HepG2 (cell line): ENCODE results near the gene KATNB1. TPM values are rescaled to one million over a fixed set of nuclear protein-coding genes. Genes with fewer than 3 reads are reported as not detected.

ENCODE experiments used
- EP300 ChIP-seq, 3 experiments: sonication (generic) in 1 of 3; formaldehyde crosslinking in 1 of 3; IDR thresholded peaks; 2 replicates each; pipeline versions ENCODE4 v1.5.1 to v1.6.1; 2011 to 2020; ENCODE audit warnings: low read depth in 2 of 3, low read length in 2 of 3, borderline replicate concordance in 1 of 3, improper control_type of control experiment in 1 of 3, mild to moderate bottlenecking in 1 of 3, missing genetic modification reagents in 1 of 3, moderate library complexity in 1 of 3
- GPBP1L1 ChIP-seq: sonication (generic); formaldehyde crosslinking; IDR thresholded peaks from 2 replicates; pipeline ENCODE4 v1.5.0; 2020; ENCODE audit warnings: mild to moderate bottlenecking, missing genetic modification reagents
- HDAC2 ChIP-seq: sonication (generic); formaldehyde crosslinking; IDR thresholded peaks from 2 replicates; pipeline ENCODE4 v1.4.0; 2020; ENCODE audit warnings: missing genetic modification reagents
- IKZF4 ChIP-seq: sonication (generic); formaldehyde crosslinking; IDR thresholded peaks from 2 replicates; pipeline ENCODE4 v1.5.1; 2020; ENCODE audit warnings: borderline replicate concordance, mild to moderate bottlenecking, low read depth, missing genetic modification reagents; ENCODE audit errors: not compliant biosample characterization
- MED13 ChIP-seq: sonication (generic); formaldehyde crosslinking; IDR thresholded peaks from 2 replicates; pipeline ENCODE4 v1.5.0; 2020; ENCODE audit warnings: missing genetic modification reagents
- NFE2L2 ChIP-seq: fragments of 150-350 bp; IDR thresholded peaks from 2 replicates; pipeline ENCODE4 v1.6.1; 2014; ENCODE audit warnings: low read length
- NONO ChIP-seq, 2 experiments: fragments of 450-650 bp in 1 of 2; sonication (generic) in 1 of 2; formaldehyde crosslinking in 1 of 2; IDR thresholded peaks in 1 of 2; conservative IDR thresholded peaks in 1 of 2; 2 replicates each; pipeline versions ENCODE4 v1.6.1 to v1.8.0; 2017 to 2022; ENCODE audit warnings: mild to moderate bottlenecking in 1 of 2, missing genetic modification reagents in 1 of 2, moderate library complexity in 1 of 2
- NR2C2 ChIP-seq: sonication (generic); formaldehyde crosslinking; IDR thresholded peaks from 2 replicates; pipeline ENCODE4 v1.4.0; 2020; ENCODE audit warnings: missing genetic modification reagents, mild to moderate bottlenecking, moderate library complexity, borderline replicate concordance
- NR2F1 ChIP-seq, 2 experiments: fragments of 450-650 bp in 1 of 2; formaldehyde crosslinking in 1 of 2; IDR thresholded peaks; 2 replicates each; pipeline versions ENCODE4 v1.5.0 to v1.6.1; 2016 to 2020; ENCODE audit warnings: mild to moderate bottlenecking in 1 of 2, missing compliant biosample characterization in 1 of 2, missing genetic modification reagents in 1 of 2, moderate library complexity in 1 of 2
- SPEN ChIP-seq: sonication (generic); formaldehyde crosslinking; IDR thresholded peaks from 2 replicates; pipeline ENCODE4 v1.5.1; 2020; ENCODE audit warnings: low read depth, mild to moderate bottlenecking, missing genetic modification reagents
- TBX2 ChIP-seq: sonication (generic); formaldehyde crosslinking; IDR thresholded peaks from 2 replicates; pipeline ENCODE4 v1.5.0; 2020; ENCODE audit warnings: missing genetic modification reagents, mild to moderate bottlenecking, borderline replicate concordance
- TOPORS ChIP-seq: sonication (generic); formaldehyde crosslinking; IDR thresholded peaks from 2 replicates; pipeline ENCODE4 v1.8.0; 2023; ENCODE audit warnings: mild to moderate bottlenecking, missing genetic modification reagents
- ZFP36 ChIP-seq: fragments of 150-350 bp; IDR thresholded peaks from 2 replicates; pipeline ENCODE4 v1.6.1; 2018; ENCODE audit warnings: borderline replicate concordance, low read length, low read depth; ENCODE audit not compliant: partially characterized antibody
- ZKSCAN5 ChIP-seq: sonication (generic); formaldehyde crosslinking; IDR thresholded peaks from 2 replicates; pipeline ENCODE4 v1.5.1; 2020; ENCODE audit warnings: mild to moderate bottlenecking, missing genetic modification reagents
- ZNF263 ChIP-seq: sonication (generic); formaldehyde crosslinking; IDR thresholded peaks from 2 replicates; pipeline ENCODE4 v1.4.0; 2020; ENCODE audit warnings: missing genetic modification reagents
- ZNF552 ChIP-seq: sonication (generic); formaldehyde crosslinking; IDR thresholded peaks from 2 replicates; pipeline ENCODE4 v1.9.0; 2022; ENCODE audit warnings: missing genetic modification reagents, mild to moderate bottlenecking, borderline replicate concordance
- ZNF619 ChIP-seq: sonication (generic); formaldehyde crosslinking; IDR thresholded peaks from 2 replicates; pipeline ENCODE4 v1.4.0; 2020; ENCODE audit warnings: mild to moderate bottlenecking, missing genetic modification reagents
- ZNF776 ChIP-seq: sonication (generic); formaldehyde crosslinking; IDR thresholded peaks from 2 replicates; pipeline ENCODE4 v1.4.0; 2020; ENCODE audit warnings: mild to moderate bottlenecking, missing genetic modification reagents
- ZSCAN21 ChIP-seq: sonication (generic); formaldehyde crosslinking; IDR thresholded peaks from 2 replicates; pipeline ENCODE4 v1.8.0; 2022; ENCODE audit warnings: mild to moderate bottlenecking, missing genetic modification reagents, moderate library complexity, borderline replicate concordance
- polyA plus RNA-seq, 8 experiments: library from polyadenylated mRNA; depleted of rRNA in 3 of 8; stranded (reverse) in 7 of 8; unstranded in 1 of 8; fragments of >200 nt; fragmentation: Illumina TruSeq in 4 of 8; extraction: Trizol in 4 of 8; gene quantifications; 2 replicates each; pipeline versions ENCODE4 v1.2.1 to v1.2.3, GENCODE V29; 2011 to 2016; ENCODE audit warnings: low read depth in 4 of 8, missing spikeins in 1 of 8, mixed read lengths in 1 of 8; ENCODE audit not compliant: insufficient read depth in 1 of 8
- total RNA-seq, 5 experiments: library from RNA; depleted of rRNA; stranded (reverse); fragments of >200 nt; fragmentation: Illumina TruSeq; extraction: Trizol; gene quantifications; 2 replicates each; pipeline ENCODE4 v1.2.3, GENCODE V29; 2016; ENCODE audit warnings: low read depth in 1 of 5
- TF ChIP-seq, protein P1 (sequence below): sonication (generic); formaldehyde crosslinking; IDR thresholded peaks from 2 replicates; pipeline ENCODE4 v1.9.0; 2021; ENCODE audit warnings: missing genetic modification reagents, borderline replicate concordance
- TF ChIP-seq, protein P2 (sequence below): sonication (generic); formaldehyde crosslinking; IDR thresholded peaks from 2 replicates; pipeline ENCODE4 v1.5.0; 2020; ENCODE audit warnings: mild to moderate bottlenecking, missing genetic modification reagents

Gene KATNB1
- total and polyA plus RNA-seq, 2 of the 13 experiments (the other 11 are each of a cell fraction or from before 2014, with no cell fraction given): 31.5 to 43.5 TPM

DNA sequence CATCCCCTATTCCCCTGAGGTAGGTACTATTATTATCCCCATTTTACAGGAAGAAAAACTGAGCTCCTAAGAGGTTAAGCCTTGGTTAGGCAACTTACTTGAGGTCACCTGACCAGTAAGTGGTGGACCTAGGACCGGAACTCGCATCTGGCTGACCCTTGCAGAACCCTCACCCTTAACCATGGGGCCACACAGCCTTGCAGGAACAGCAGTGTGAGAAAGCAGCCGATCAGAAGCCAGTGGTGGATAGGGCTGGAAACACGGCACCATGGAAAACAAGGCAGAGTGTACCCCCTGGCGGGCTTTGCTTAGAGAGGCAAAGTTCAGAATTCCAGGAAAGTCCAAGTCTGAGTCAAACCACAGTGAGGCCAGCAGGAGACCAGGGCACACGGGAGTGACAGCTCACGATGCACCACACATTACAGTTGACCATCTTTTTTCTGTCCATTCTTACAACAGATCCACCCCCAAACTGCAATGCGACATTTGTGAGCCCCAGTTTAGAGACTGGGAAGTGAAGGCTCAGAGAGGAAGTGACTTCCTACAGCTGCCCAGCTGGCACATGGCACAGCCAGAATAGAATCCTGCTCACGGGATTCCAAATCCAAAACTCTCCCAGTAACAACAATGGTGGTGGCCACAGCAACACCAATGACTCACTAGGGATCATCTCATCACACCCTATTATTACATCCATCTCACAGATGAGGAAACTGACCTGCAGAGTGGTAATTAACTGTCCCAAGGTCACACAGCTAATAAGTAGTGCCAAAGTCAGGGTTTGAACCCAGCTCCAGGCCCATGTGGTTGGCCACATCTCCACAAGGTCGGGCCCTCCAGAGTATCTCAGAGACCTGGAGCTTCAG lies 46.4 kb downstream of the KATNB1 start (continued):
- peak; percentile 24; the same call in 1 of the 2 replicates for TF ChIP-seq ZSCAN21 (CRISPR knock-in tag)
- TF ChIP-seq ZFP36: no peak
- TF ChIP-seq NONO (IDR thresholded peaks at IDR 0.05): no peak
- TF ChIP-seq NONO (CRISPR knock-in tag; conservative IDR thresholded peaks at IDR 0.05): no peak; the same call in 1 of the 2 replicates
- TF ChIP-seq GPBP1L1: no peak
- peak; percentile 83; the same call in 1 of the 2 replicates for TF ChIP-seq HDAC2 (CRISPR knock-in tag)
- peak; percentile 64 for TF ChIP-seq TOPORS
- peak; percentile 53 to 82; a peak in 2 of 4 replicates for TF ChIP-seq EP300 (IDR thresholded peaks at IDR 0.05; ENCODE audit: low read depth in 2 of 2, low read length in 2 of 2)
- peak; percentile 47; the same call in 1 of the 2 replicates for TF ChIP-seq EP300 (CRISPR knock-in tag; IDR thresholded peaks at IDR 0.05; ENCODE audit: borderline replicate concordance)
- TF ChIP-seq, protein P1, sequence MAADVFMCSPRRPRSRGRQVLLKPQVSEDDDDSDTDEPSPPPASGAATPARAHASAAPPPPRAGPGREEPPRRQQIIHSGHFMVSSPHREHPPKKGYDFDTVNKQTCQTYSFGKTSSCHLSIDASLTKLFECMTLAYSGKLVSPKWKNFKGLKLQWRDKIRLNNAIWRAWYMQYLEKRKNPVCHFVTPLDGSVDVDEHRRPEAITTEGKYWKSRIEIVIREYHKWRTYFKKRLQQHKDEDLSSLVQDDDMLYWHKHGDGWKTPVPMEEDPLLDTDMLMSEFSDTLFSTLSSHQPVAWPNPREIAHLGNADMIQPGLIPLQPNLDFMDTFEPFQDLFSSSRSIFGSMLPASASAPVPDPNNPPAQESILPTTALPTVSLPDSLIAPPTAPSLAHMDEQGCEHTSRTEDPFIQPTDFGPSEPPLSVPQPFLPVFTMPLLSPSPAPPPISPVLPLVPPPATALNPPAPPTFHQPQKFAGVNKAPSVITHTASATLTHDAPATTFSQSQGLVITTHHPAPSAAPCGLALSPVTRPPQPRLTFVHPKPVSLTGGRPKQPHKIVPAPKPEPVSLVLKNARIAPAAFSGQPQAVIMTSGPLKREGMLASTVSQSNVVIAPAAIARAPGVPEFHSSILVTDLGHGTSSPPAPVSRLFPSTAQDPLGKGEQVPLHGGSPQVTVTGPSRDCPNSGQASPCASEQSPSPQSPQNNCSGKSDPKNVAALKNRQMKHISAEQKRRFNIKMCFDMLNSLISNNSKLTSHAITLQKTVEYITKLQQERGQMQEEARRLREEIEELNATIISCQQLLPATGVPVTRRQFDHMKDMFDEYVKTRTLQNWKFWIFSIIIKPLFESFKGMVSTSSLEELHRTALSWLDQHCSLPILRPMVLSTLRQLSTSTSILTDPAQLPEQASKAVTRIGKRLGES (CRISPR knock-in tag): no peak
- TF ChIP-seq NR2F1 (CRISPR knock-in tag; IDR thresholded peaks at IDR 0.05): peak; percentile 65 to 79
- no peak for TF ChIP-seq ZNF263
- no peak for TF ChIP-seq ZNF552 (CRISPR knock-in tag)
- no peak for TF ChIP-seq NFE2L2
- TF ChIP-seq ZNF619 (CRISPR knock-in tag): peak; percentile 60
- no peak for TF ChIP-seq ZNF776 (CRISPR knock-in tag)
- no peak for TF ChIP-seq IKZF4 (CRISPR knock-in tag)
- peak; percentile 88 for TF ChIP-seq SPEN
- no peak; the same call in 1 of the 2 replicates for TF ChIP-seq MED13 (CRISPR knock-in tag)
- TF ChIP-seq NR2C2 (CRISPR knock-in tag): peak; percentile 58; the same call in 1 of the 2 replicates
- TF ChIP-seq, protein P2, sequence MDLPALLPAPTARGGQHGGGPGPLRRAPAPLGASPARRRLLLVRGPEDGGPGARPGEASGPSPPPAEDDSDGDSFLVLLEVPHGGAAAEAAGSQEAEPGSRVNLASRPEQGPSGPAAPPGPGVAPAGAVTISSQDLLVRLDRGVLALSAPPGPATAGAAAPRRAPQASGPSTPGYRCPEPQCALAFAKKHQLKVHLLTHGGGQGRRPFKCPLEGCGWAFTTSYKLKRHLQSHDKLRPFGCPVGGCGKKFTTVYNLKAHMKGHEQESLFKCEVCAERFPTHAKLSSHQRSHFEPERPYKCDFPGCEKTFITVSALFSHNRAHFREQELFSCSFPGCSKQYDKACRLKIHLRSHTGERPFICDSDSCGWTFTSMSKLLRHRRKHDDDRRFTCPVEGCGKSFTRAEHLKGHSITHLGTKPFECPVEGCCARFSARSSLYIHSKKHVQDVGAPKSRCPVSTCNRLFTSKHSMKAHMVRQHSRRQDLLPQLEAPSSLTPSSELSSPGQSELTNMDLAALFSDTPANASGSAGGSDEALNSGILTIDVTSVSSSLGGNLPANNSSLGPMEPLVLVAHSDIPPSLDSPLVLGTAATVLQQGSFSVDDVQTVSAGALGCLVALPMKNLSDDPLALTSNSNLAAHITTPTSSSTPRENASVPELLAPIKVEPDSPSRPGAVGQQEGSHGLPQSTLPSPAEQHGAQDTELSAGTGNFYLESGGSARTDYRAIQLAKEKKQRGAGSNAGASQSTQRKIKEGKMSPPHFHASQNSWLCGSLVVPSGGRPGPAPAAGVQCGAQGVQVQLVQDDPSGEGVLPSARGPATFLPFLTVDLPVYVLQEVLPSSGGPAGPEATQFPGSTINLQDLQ (CRISPR knock-in tag): no peak
- no peak for TF ChIP-seq ZKSCAN5 (CRISPR knock-in tag)
- TF ChIP-seq TBX2 (CRISPR knock-in tag): peak; percentile 81
